ENCODE results near the gene ZNF823.

DNA sequence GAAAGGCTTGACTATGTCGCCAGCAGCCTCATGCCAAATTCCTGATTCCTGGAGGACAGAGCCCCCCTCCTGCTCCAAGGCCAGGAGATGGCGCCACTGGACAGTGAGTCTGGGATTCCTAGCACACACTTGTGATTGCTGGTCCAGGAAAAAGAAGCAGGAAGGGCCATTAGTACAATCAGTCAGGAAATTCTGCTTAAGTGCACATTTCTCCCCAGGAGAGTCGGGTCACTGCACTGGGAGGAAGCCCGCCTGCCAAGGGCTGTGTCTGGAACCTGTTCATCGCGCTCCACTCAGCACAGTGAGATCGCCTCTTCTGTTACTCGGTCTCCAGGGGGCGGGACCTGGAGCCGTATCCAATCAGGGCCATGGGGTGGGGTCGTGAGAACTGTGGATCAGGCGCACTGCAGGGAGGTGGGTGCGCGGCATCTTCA lies 65.1 kb downstream of the ZNF823 start:
- TF ChIP-seq CTCF (IDR thresholded peaks at IDR 0.05) (peak; percentile 80 to 85 (median 83)), POLR2A (IDR thresholded peaks at IDR 0.05; ENCODE audit: low read depth) (no peak), POLR2AphosphoS5 (IDR thresholded peaks at IDR 0.05) (peak; percentile 32 to 60)

Measured in esophagus muscularis mucosa (tissue), 3 donors.